ENCODE results near the gene EID1.
A peak's percentile ranks its signal among the peaks of the same experiment; 100 is the strongest.

Gene EID1

GRCh38 chr15:48880070-48880634 is 2.2 kb downstream of the EID1 start (continued):
- TF ChIP-seq ZNF292 (tag by site-specific recombination; IDR thresholded peaks at IDR 0.05; ENCODE audit: borderline replicate concordance, low read depth) (no peak), ZNF211 (tag by site-specific recombination; IDR thresholded peaks at IDR 0.05; ENCODE audit: low read depth) (no peak), ZNF580 (tag by site-specific recombination; IDR thresholded peaks at IDR 0.05) (no peak), ZFP69B (tag by site-specific recombination; IDR thresholded peaks at IDR 0.05) (no peak), ZNF223 (tag by site-specific recombination; IDR thresholded peaks at IDR 0.05) (no peak), ZNF214 (tag by site-specific recombination; IDR thresholded peaks at IDR 0.05; ENCODE audit: borderline replicate concordance) (no peak), ZNF324 (tag by site-specific recombination; IDR thresholded peaks at IDR 0.05) (no peak), ZNF777 (tag by site-specific recombination; IDR thresholded peaks at IDR 0.05; ENCODE audit: borderline replicate concordance) (no peak), TSHZ1 (tag by site-specific recombination; IDR thresholded peaks at IDR 0.05; ENCODE audit: borderline replicate concordance) (no peak; the same call in 1 of the 2 replicates), PRDM6 (tag by site-specific recombination; IDR thresholded peaks at IDR 0.05) (peak; percentile 84), ZNF600 (tag by site-specific recombination; IDR thresholded peaks at IDR 0.05) (peak; percentile 19), ZNF169 (tag by site-specific recombination; IDR thresholded peaks at IDR 0.05) (no peak), KLF16 (tag by site-specific recombination; IDR thresholded peaks at IDR 0.05) (peak; percentile 84), ZNF391 (tag by site-specific recombination; IDR thresholded peaks at IDR 0.05; ENCODE audit: borderline replicate concordance, low read depth) (0 out of 2 replicates have a peak, but pooled peaks have one; percentile 25), ZNF624 (tag by site-specific recombination; IDR thresholded peaks at IDR 0.05) (no peak), REST (tag by site-specific recombination; IDR thresholded peaks at IDR 0.05) (no peak), ATF2 (tag by site-specific recombination; IDR thresholded peaks at IDR 0.05; ENCODE audit: low read depth) (no peak), TRIM28 (IDR thresholded peaks at IDR 0.05; ENCODE audit: borderline replicate concordance, low read length) (0 out of 2 replicates have a peak, but pooled peaks have one; percentile 61), HOXA7 (CRISPR knock-in tag; IDR thresholded peaks at IDR 0.05; ENCODE audit: borderline replicate concordance) (no peak), PBX3 (CRISPR knock-in tag; IDR thresholded peaks at IDR 0.05) (no peak), ZNF398 (tag by site-specific recombination; IDR thresholded peaks at IDR 0.05) (peak; percentile 76), ZNF707 (tag by site-specific recombination; IDR thresholded peaks at IDR 0.05) (no peak), ZNF239 (tag by site-specific recombination; IDR thresholded peaks at IDR 0.05) (no peak), ZNF16 (tag by site-specific recombination; IDR thresholded peaks at IDR 0.05; ENCODE audit: low read depth) (no peak), ZBTB17 (tag by site-specific recombination; IDR thresholded peaks at IDR 0.05) (peak; percentile 83), SCRT2 (tag by site-specific recombination; IDR thresholded peaks at IDR 0.05) (peak; percentile 32; the same call in 1 of the 2 replicates)
